ENCODE data around the gene NEK6.

The NEK6 gene
- 14.1 to 133 (median 46.2) reads per million in 9 experiments for total RNA-seq

DNA sequence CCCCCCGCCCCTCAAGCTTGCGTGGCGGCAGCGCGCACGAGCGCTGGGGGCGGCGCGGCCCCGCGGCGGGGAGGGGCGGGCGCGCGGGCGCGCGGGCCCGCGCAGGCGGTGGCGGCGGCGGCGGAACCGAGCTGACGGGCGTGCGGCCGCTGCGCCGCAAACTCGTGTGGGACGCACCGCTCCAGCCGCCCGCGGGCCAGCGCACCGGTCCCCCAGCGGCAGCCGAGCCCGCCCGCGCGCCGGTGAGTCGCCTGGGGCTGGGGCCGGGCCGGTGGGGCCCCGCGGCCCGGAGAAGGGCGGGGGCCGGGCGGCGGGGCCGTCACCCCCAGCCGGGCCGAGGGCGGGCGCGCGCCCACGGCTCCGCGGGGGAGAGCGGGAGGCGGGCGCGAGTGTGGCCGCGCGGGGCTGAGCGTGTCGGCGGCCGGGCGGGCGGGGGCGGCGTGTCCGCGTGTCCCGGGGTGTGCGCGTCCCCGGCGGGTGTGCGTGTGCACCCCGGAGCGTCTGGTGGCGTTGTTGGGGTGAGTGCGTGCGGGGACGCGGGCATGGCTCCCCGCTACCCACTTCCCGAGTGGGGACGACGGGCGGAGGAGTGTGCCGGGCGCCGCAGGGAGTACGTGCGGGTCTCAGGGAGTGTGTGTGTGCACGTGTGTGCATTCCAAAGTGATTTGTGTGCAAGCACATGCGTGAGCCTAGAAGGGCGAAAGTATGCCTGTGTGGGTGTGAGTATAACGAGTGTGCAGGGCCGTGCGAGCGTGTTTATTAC, at the start of gene NEK6:
Gene NEK6, plus strand, starts transcription at position 106 of the 763 bp plus-strand sequence. CDS start 44,016 bp downstream, outside the sequence.
- peaks cover 10% of the 10 kb centered on the region for H3K36me3 Mint-ChIP-seq (ENCODE audit: insufficient read depth)
- no peaks in the 10 kb centered on the region for H3K27me3 Mint-ChIP-seq
- H3K4me1 Mint-ChIP-seq (ENCODE audit: low read depth in 2 of 2) = peaks cover 40 to 45% of the 10 kb centered on the region in 2 donors
- H3K27ac Mint-ChIP-seq = peak within 1 kb of the TSS; percentile 94 to 96
- no peaks in the 10 kb centered on the region for H3K9me3 Mint-ChIP-seq
- peak within 1 kb of the TSS; percentile 96 to 99 for H3K4me3 Mint-ChIP-seq
- DNase-seq = peak; percentile 34 to 48 (median 42)
- ATAC-seq (replicated peaks) = peak; percentile 78

DNA sequence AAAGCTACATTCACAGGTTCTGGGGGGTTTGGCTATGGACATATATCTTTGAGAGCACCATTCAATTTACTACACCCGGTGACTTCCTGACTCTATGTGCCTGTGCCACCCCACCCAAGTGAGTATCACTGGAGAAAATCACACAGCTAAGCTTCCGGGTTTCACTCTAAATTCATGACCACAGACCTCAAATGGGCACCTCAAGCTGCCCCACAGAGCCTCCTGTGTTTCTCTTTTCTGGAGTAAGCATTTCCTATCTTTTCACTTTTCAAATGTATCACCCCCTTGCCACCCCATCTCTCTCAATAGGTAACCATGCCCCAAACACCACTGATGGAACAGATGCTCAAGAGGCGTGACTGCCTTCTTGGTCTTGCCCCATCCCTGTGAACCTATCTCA, 49.2 kb upstream of the NEK6 start:
- peak; percentile 87 for ATAC-seq (replicated peaks)

DNA sequence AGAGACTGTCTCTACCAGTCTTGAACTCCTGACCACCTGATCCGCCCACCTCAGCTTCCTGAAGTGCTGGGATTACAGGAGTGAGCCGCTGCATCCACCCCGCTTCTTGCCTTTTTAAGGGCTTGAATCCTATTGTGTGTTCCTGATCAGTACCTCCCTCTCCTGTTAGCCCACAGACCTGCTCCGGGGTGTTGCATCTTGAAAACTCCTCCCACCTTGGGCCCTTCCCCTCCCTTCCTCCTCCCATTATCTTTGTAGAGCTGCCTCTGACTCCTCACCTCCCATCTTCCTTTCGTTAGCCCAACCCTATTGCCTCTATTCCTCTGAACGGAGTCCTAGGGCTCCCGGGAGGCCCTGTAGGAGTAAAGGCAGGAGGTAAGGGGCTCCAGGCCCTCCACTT, 48.5 kb upstream of the NEK6 start:
- no peak for ATAC-seq (replicated peaks)
- Mint-ChIP-seq H3K4me1 (ENCODE audit: low read depth in 2 of 2) (peaks cover 41 to 44% of the 10 kb centered on the region in 2 donors), H3K27me3 (no peaks in the 10 kb centered on the region), H3K36me3 (ENCODE audit: insufficient read depth) (peaks cover 3% of the 10 kb centered on the region), H3K9me3 (no peaks in the 10 kb centered on the region), H3K27ac (peak overlapping the region; percentile 81), H3K4me3 (peak overlapping the region; percentile 36 to 66)
- DNase-seq = no peak

More for the DNA sequence above, 49.2 kb upstream of the NEK6 start:
- Mint-ChIP-seq H3K27me3 (no peaks in the 10 kb centered on the region), H3K36me3 (ENCODE audit: insufficient read depth) (peaks cover 3% of the 10 kb centered on the region), H3K27ac (peak overlapping the region; percentile 81), H3K4me1 (ENCODE audit: low read depth in 2 of 2) (peaks cover 41 to 44% of the 10 kb centered on the region in 2 donors), H3K4me3 (peak overlapping the region; percentile 36 to 66), H3K9me3 (no peaks in the 10 kb centered on the region)
- no peak for DNase-seq

DNA sequence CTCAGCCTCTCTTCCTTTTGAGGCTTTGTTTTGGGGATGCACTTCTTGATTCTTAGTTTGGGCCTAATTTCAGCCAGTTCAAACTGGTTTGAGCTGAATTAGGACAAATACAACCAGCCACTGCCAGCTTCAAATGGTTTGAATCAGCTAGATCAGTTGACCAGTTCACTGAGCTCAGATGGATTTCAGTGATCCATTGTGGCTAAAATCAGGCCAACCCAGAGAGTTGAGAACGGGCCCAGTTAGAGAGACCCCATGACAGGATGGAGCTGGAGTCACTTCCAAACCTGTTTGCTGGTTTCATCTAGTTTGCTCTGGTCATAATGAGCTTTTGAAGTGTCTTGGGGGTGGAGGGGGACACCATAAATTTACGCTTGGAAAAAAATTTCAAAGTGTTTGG, 48.0 kb upstream of the NEK6 start:
- Mint-ChIP-seq H3K4me1 (ENCODE audit: low read depth in 2 of 2) (peaks cover 45 to 49% of the 10 kb centered on the region in 2 donors), H3K27ac (peak overlapping the region; percentile 81), H3K36me3 (ENCODE audit: insufficient read depth) (peaks cover 3% of the 10 kb centered on the region), H3K9me3 (no peaks in the 10 kb centered on the region), H3K27me3 (no peaks in the 10 kb centered on the region), H3K4me3 (peak overlapping the region in 1 of 2 donors; percentile 66)
- ATAC-seq (replicated peaks) = no peak
- no peak for DNase-seq

DNA sequence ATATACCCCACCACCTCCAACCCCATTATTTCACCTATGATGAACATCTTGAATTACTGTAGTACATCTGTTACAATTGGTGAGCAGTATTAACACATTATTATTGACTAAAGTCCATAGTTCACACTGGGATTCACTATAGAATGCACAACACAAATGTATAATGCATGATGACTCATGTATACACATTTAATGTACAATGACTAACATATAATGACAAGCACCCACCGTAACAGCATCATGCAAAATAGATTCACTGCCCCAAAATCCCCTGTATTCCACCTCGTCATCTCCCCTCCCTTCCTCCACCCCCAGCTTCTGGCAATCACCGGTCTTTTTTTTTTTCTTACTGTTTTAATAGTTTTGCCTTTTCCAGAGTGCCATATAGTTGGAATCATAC, 47.1 kb upstream of the NEK6 start:
- no peak overlapping the region for H3K4me3 Mint-ChIP-seq
- H3K27ac Mint-ChIP-seq = peak overlapping the region; percentile 22 to 26
- DNase-seq = no peak
- peaks cover 3% of the 10 kb centered on the region for H3K36me3 Mint-ChIP-seq (ENCODE audit: insufficient read depth)
- H3K27me3 Mint-ChIP-seq = no peaks in the 10 kb centered on the region
- no peak for ATAC-seq (replicated peaks)
- H3K4me1 Mint-ChIP-seq (ENCODE audit: low read depth in 2 of 2) = peaks cover 53 to 57% of the 10 kb centered on the region in 2 donors
- no peaks in the 10 kb centered on the region for H3K9me3 Mint-ChIP-seq

DNA sequence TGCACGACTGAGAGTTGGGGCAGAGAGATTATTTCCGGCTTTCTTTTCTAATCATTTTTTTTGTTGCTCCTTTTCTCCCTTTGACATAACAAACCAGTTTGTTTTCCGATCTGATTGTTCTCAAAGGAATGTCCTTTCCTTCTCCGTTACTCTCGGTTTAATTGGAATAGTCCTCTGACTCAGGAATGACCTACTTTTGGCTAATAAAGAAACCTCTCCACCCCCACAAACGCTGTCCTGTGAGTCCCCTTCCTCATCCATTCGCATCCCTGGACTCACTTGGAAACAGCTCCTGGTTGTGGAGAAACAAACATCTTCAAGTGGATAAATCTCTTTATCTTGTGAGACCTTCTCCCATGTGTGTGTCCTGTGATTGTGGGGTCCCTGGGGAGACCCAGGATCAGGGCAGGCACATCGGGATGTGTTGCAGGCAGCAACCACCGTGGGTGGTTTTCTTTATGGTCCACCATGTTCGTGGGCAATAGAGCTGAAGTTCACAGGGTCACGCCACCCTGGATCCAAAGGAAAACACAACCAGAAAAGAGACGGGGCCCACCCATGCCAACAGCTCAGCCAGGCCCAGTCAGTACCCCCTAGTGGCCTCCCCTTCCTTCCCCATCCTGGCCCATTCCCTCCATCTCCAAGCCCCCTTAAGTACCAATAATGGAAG, 45.2 kb upstream of the NEK6 start:
- Mint-ChIP-seq H3K9me3 (no peaks in the 10 kb centered on the region), H3K4me1 (ENCODE audit: low read depth in 2 of 2) (peaks cover 55 to 60% of the 10 kb centered on the region in 2 donors)

DNA sequence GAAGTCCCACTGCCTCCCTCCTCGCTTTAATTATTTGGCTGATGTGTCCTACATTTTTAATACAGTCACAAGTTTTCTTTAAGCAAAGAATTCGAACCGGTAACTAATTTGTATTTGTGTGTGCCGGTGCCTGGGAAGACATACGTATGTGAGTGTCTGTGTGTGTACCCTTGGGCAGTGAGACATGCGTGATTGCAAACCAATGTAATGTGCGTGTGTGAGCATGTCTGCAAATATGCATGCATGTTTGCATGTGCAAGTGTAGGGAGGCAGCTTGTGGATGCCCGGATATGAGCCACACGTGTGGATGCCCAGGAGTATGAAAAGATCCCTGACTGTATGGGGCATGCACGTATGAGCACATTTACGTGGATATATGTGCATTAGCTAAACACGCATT, 44.4 kb upstream of the NEK6 start:
- Mint-ChIP-seq H3K36me3 (ENCODE audit: insufficient read depth) (peaks cover 12% of the 10 kb centered on the region), H3K4me3 (no peak overlapping the region), H3K27ac (peak overlapping the region in 1 of 2 donors; percentile 50), H3K27me3 (no peaks in the 10 kb centered on the region), H3K4me1 (ENCODE audit: low read depth in 2 of 2) (peaks cover 62 to 64% of the 10 kb centered on the region in 2 donors), H3K9me3 (no peaks in the 10 kb centered on the region)
- DNase-seq (no peak), ATAC-seq (replicated peaks) (no peak)

More for the DNA sequence above, 45.2 kb upstream of the NEK6 start:
- ATAC-seq (replicated peaks) (no peak), DNase-seq (no peak)
- peak overlapping the region; percentile 50 to 77 for H3K27ac Mint-ChIP-seq
- H3K4me3 Mint-ChIP-seq = no peak overlapping the region
- H3K36me3 Mint-ChIP-seq (ENCODE audit: insufficient read depth) = peaks cover 12% of the 10 kb centered on the region
- H3K27me3 Mint-ChIP-seq = no peaks in the 10 kb centered on the region

DNA sequence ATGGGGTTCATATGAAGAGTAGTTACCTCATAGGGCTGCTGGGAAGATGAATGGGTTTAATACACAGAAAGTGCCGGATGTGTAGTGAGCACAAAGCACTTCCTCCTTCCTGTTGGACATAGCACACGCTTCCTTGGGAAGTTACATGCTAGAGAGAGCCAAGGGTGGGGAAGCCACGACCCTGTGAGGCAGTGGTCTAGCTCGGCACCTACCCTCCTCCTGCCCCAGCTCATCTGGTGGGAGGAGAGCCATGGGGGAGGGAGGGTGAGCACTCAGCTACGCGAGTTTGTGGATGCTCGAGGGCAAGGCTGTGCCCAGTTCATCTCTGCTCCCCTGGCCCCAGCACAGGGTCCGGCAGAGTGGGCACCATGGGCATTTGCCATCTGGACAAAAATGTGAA, 43.6 kb upstream of the NEK6 start:
- H3K4me3 Mint-ChIP-seq = peak overlapping the region; percentile 56 to 68
- H3K9me3 Mint-ChIP-seq = no peaks in the 10 kb centered on the region
- no peaks in the 10 kb centered on the region for H3K27me3 Mint-ChIP-seq
- peak overlapping the region; percentile 85 to 86 for H3K27ac Mint-ChIP-seq
- ATAC-seq (replicated peaks) (no peak), DNase-seq (no peak)
- H3K36me3 Mint-ChIP-seq (ENCODE audit: insufficient read depth) = peaks cover 9% of the 10 kb centered on the region
- H3K4me1 Mint-ChIP-seq (ENCODE audit: low read depth in 2 of 2) = peaks cover 63 to 65% of the 10 kb centered on the region in 2 donors

DNA sequence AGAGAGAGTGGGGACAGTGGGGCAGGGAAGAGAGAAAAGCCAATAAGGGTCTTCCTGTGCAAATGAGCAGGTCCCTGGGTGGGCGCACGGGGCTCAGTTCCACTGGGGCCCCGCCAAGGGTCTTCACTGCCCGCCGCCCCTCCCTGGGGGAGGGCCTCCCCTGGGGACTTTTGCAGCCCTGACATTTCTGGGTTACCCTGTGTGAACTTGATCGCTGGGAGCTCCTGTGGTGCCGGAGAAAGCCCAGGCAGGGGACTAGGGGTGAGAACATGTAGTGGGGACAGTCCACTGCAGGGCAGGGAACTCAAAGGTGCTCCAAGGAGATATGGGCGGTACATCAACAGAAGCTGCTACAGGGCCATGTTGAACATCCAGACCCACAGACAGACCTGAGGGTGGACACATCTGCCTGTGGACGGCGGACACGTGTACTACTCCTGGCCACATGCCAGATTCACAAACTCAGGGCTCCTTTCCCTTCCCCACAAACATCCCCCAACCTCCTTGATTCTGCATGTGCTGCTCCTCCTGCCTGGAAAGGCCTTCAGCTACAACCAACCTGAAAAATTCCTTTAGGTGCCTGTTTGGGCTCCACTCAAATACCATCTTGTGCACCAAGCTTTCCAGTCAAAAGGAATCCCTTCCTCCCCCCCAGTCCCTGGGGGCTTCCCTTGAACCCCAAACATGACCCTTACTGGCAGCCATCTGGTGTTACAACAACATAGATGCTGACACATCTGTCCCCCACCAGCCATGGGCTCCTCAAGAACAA, 43.0 kb upstream of the NEK6 start:
- H3K4me1 Mint-ChIP-seq (ENCODE audit: low read depth in 2 of 2) = peaks cover 57 to 63% of the 10 kb centered on the region in 2 donors
- H3K36me3 Mint-ChIP-seq (ENCODE audit: insufficient read depth) = peaks cover 9% of the 10 kb centered on the region
- H3K27me3 Mint-ChIP-seq = no peaks in the 10 kb centered on the region
- no peak for DNase-seq
- H3K27ac Mint-ChIP-seq = peak overlapping the region; percentile 85 to 86
- ATAC-seq (replicated peaks) = no peak
- peak overlapping the region; percentile 56 to 68 for H3K4me3 Mint-ChIP-seq
- H3K9me3 Mint-ChIP-seq = no peaks in the 10 kb centered on the region

DNA sequence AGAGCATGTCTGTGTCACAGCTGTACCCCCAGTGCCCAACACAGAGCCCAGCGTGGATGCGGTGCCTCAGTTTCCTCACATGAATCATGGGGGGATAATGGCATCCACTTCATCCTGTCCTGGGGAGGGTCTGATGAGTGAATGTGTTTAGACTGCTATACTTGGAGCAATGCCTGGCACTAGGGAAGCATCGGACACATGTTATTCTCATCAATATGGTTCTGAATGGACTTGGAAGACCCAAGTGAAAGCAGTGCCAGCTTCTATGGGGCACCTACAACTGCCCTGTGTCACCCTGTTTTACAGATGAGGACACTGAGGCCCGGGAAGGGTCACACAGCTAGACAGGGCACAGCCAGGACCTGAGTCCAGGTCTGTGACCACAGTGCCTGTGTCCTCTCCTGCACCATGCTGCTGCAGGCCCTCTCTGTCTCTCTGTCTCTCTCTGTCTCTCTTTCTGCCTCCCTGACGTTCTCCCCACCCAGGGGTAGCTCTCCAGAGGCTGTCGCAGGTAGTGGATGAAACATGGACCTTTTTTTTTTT, 42.3 kb upstream of the NEK6 start:
- Mint-ChIP-seq H3K9me3 (no peaks in the 10 kb centered on the region), H3K4me3 (peak overlapping the region; percentile 56 to 77), H3K27me3 (no peaks in the 10 kb centered on the region), H3K27ac (peak overlapping the region; percentile 86 to 97), H3K4me1 (ENCODE audit: low read depth in 2 of 2) (peaks cover 58 to 63% of the 10 kb centered on the region in 2 donors), H3K36me3 (ENCODE audit: insufficient read depth) (peaks cover 9% of the 10 kb centered on the region)
- ATAC-seq (replicated peaks) = no peak
- no peak for DNase-seq

DNA sequence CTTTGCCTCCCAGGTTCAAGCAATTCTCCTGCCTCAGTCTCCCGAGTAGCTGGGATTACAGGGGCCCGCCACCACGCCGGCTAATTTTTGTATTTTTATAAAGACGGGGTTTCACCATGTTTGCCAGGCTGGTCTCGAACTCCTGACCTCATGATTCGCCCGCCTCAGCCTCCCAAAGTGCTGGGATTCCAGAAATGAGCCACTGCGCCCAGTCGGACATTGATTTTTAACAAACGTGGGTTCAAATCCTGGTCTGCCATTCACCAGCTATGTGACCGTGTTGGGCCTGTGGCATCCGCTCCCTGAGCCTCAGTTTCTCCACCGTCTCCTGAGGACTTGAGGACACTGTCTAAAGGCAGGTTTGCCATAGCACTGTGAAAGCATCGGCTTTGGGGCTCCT, 41.8 kb upstream of the NEK6 start:
- no peaks in the 10 kb centered on the region for H3K27me3 Mint-ChIP-seq
- DNase-seq = no peak
- H3K4me3 Mint-ChIP-seq = peak overlapping the region; percentile 77 to 80
- no peaks in the 10 kb centered on the region for H3K9me3 Mint-ChIP-seq
- H3K27ac Mint-ChIP-seq = peak overlapping the region; percentile 86 to 97
- ATAC-seq (replicated peaks) = no peak
- peaks cover 56 to 67% of the 10 kb centered on the region in 2 donors for H3K4me1 Mint-ChIP-seq (ENCODE audit: low read depth in 2 of 2)
- H3K36me3 Mint-ChIP-seq (ENCODE audit: insufficient read depth) = peaks cover 11% of the 10 kb centered on the region

DNA sequence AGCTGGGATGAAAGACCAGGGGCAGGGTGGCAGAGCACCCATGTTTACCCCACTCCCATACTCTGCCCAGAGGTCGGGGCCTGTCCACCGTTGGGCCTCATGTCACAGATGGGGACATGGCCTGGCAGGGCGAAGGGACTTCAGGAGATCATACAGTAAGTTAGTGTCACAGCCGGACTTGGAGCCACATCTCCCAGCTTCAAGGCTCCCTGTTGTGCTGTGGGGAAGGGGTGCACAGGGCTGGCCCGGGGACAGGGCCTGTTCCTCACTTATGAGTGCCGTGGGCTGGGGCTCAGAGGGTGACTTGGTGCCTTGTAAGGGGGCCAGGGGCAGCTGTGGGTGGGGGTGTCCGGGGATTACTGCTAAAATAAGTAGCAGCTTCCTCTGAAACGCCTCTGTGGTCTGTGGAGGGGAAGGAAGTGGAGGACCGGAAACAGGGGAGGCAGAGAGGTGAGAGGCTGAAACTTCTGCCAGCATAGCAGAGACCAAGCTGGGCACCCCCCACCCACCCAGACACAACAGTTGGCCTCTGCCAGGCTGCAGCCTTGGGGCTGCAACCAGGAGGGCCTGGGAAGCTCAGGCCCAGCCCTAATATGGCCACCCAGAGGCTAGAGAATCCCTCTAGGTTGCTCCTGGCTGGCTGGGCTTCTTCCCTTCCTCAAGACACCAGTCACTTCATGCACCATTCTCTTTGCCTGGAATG, 41.1 kb upstream of the NEK6 start:
- DNase-seq = peak; percentile 29 to 37 (median 35)
- no peaks in the 10 kb centered on the region for H3K27me3 Mint-ChIP-seq
- H3K9me3 Mint-ChIP-seq = no peaks in the 10 kb centered on the region
- H3K36me3 Mint-ChIP-seq (ENCODE audit: insufficient read depth) = peaks cover 11% of the 10 kb centered on the region
- peak overlapping the region; percentile 77 to 80 for H3K4me3 Mint-ChIP-seq
- peak; percentile 79 for ATAC-seq (replicated peaks)
- H3K27ac Mint-ChIP-seq = peak overlapping the region; percentile 86 to 97
- peaks cover 58 to 71% of the 10 kb centered on the region in 2 donors for H3K4me1 Mint-ChIP-seq (ENCODE audit: low read depth in 2 of 2)

Data from effector memory CD8-positive, alpha-beta T cell (primary cell).